ENCODE measurements around the gene MACC1. TPM values are rescaled to one million over a fixed set of nuclear protein-coding genes. Genes with fewer than 3 reads are reported as not detected.

MACC1 gene
- total and polyA plus RNA-seq, 4 donors, result 0.02 to 1.0 (median 0.50) TPM

- no peak overlapping the region for H3K4me3 ChIP-seq (ENCODE audit: low read depth in 1 of 3, low read length in 3 of 3)
- no peak overlapping the region for H3K27ac ChIP-seq (ENCODE audit: low read depth in 1 of 2, low read length in 2 of 2)
- H3K9me3 ChIP-seq (ENCODE audit: control insufficient read depth in 4 of 4, low read length in 3 of 4), result no peaks in the 10 kb centered on the region
- no peaks in the 10 kb centered on the region for H3K36me3 ChIP-seq (ENCODE audit: control insufficient read depth in 4 of 4, insufficient read depth in 3 of 4, low read depth in 1 of 4, low read length in 3 of 4)
- no peaks in the 10 kb centered on the region for H3K27me3 ChIP-seq (ENCODE audit: control insufficient read depth in 4 of 4, insufficient read depth in 4 of 4, low read length in 3 of 4)
- 57% methylated on average over 4 of the region's 4 CpGs for WGBS
- TF ChIP-seq HNF4G (IDR thresholded peaks at IDR 0.05) (no peak), FOXA1 (IDR thresholded peaks at IDR 0.05) (no peak), CTCF (IDR thresholded peaks at IDR 0.05; ENCODE audit: low read depth, low read length, missing input control) (no peak), REST (IDR thresholded peaks at IDR 0.05) (no peak), TAF1 (conservative IDR thresholded peaks at IDR 0.05) (no peak), ATF3 (IDR thresholded peaks at IDR 0.05) (no peak), MAX (IDR thresholded peaks at IDR 0.05) (no peak), EGR1 (IDR thresholded peaks at IDR 0.05; ENCODE audit: low read depth in 2 of 2) (no peak), YY1 (IDR thresholded peaks at IDR 0.05) (no peak), SP1 (IDR thresholded peaks at IDR 0.05) (no peak), RXRA (IDR thresholded peaks at IDR 0.05) (no peak), NR2F2 (IDR thresholded peaks at IDR 0.05) (no peak), JUND (IDR thresholded peaks at IDR 0.05) (no peak), RAD21 (IDR thresholded peaks at IDR 0.05) (no peak), FOXA2 (IDR thresholded peaks at IDR 0.05) (no peak), GABPA (IDR thresholded peaks at IDR 0.05 in 1 of 2, conservative IDR thresholded peaks at IDR 0.05 in 1 of 2) (no peak), HNF4A (conservative IDR thresholded peaks at IDR 0.05) (no peak), ZBTB33 (IDR thresholded peaks at IDR 0.05) (no peak)
- no peaks in the 10 kb centered on the region for H3K4me1 ChIP-seq (ENCODE audit: control insufficient read depth in 4 of 4, insufficient read depth in 4 of 4, low read length in 3 of 4)
- no peak for DNase-seq (ENCODE audit: low spot score)
- H3K9ac ChIP-seq (ENCODE audit: low read depth in 1 of 2, low read length in 2 of 2), result no peak overlapping the region
These were observed 103.7 kb downstream of the MACC1 start for GRCh38 chr7:20113427-20114027.

Measured in liver (tissue), 9 donors.